T-helper 2 cell treated with Interferon-gamma antibody and Interleukin-4, amounts not matched to agents 5 μg/mL and 100 μg/mL, for 36 hours (primary cell): ENCODE measurements around the gene GSTM2.

ENCODE experiments used
- DNase-seq: peaks from one replicate; pipeline ENCODE4 v3.0.0; 2021; ENCODE audit warnings: low spot score
- H3K27ac Mint-ChIP-seq: one replicate; pipeline ENCODE4 v1.8.0; 2021; ENCODE audit warnings: mild to moderate bottlenecking, mixed read lengths
- H3K27me3 Mint-ChIP-seq: one replicate; pipeline ENCODE4 v1.8.0; 2021; ENCODE audit warnings: low read depth, mixed read lengths
- H3K36me3 Mint-ChIP-seq: one replicate; pipeline ENCODE4 v1.8.0; 2021; ENCODE audit warnings: low read depth, mixed read lengths
- H3K4me1 Mint-ChIP-seq: one replicate; pipeline ENCODE4 v1.8.0; 2021; ENCODE audit warnings: low read depth, mixed read lengths
- H3K4me3 Mint-ChIP-seq: one replicate; pipeline ENCODE4 v1.8.0; 2022; ENCODE audit warnings: mild to moderate bottlenecking, moderate library complexity, mixed read lengths
- H3K9me3 Mint-ChIP-seq: one replicate; pipeline ENCODE4 v1.8.0; 2021; ENCODE audit warnings: mixed read lengths

GSTM2 gene

DNA sequence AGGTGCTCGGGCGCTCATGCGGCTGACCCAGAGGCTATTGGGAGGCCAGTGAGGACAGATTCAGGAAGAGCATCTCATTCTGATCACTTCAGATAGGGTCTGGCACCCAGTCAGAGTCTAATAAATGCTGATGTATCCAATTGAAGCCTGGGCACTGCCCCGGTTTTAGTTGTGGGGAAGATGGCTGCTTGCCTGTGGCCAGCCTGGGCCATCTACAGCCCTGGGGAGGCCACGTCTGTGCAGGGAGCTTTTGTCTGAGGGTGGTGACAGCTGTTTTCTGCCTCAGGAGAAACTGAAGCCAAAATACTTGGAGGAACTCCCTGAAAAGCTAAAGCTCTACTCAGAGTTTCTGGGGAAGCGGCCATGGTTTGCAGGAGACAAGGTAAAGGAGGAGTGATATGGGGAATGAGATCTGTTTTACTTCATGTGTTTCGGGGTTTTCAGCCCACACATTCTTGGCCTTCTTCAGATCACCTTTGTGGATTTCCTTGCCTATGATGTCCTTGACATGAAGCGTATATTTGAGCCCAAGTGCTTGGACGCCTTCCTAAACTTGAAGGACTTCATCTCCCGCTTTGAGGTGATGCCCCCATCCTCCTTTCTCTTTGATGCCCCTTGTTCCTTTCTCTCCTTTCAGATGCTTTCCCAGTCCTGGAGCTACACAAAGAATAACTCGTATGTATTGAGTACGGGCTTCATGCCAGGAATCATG is 47.0 kb downstream of the GSTM2 start:
- H3K27ac Mint-ChIP-seq = no peak overlapping the region
- no peaks in the 10 kb centered on the region for H3K36me3 Mint-ChIP-seq
- no peaks in the 10 kb centered on the region for H3K4me1 Mint-ChIP-seq
- no peaks in the 10 kb centered on the region for H3K9me3 Mint-ChIP-seq
- H3K27me3 Mint-ChIP-seq = no peaks in the 10 kb centered on the region
- no peak overlapping the region for H3K4me3 Mint-ChIP-seq
- no peak for DNase-seq

DNA sequence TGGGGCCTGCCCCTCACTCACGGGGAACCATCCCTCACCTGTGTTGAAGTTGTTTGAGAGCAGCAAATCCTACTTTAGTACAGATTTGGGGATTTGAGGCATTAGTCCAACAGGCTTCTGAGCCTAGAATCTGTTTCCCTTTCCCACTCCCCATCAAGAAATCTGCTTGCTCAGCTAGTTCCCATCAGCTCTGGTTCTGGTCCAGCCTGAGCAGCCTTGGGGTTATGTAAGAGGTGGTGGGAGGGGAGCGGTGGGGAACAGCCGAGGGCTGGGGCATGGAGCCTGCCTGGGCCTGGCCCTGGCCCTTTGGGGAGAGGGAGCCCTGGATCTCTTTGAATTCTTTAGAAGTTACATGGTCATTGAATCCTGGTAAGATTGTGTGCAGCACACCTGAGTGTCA is 48.3 kb downstream of the GSTM2 start:
- Mint-ChIP-seq H3K36me3 (no peaks in the 10 kb centered on the region), H3K9me3 (no peaks in the 10 kb centered on the region), H3K27ac (no peak overlapping the region), H3K4me1 (no peaks in the 10 kb centered on the region), H3K4me3 (no peak overlapping the region), H3K27me3 (no peaks in the 10 kb centered on the region)
- DNase-seq = no peak

DNA sequence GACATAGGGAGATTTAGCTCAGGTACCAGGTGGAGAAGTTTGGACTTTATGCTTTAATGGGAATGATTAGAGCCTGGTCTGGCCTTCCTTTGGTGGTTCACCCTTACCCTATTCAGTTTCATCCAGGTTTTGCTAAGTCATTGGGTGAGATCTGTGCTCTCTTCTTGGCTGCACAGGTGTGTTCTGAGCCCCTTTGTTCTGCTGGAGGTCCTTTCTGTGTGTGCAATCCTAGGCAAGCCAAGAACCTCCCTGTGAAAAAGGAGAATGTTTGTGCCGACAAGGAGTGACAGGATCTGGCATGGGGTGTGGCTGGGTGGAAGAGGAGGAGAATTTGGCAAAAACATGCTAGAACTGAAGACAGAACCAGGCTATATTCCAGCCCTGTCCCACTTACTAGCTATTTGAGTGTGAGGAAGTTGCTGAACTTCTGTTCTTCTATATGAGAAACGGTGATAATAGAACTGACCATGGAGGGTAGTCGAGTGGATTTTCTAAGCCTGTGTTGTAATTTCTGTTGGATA is 48.8 kb downstream of the GSTM2 start:
- DNase-seq = no peak
- no peak overlapping the region for H3K4me3 Mint-ChIP-seq
- H3K27ac Mint-ChIP-seq = no peak overlapping the region
- H3K4me1 Mint-ChIP-seq = no peaks in the 10 kb centered on the region
- H3K27me3 Mint-ChIP-seq = no peaks in the 10 kb centered on the region
- H3K36me3 Mint-ChIP-seq = no peaks in the 10 kb centered on the region
- no peaks in the 10 kb centered on the region for H3K9me3 Mint-ChIP-seq

DNA sequence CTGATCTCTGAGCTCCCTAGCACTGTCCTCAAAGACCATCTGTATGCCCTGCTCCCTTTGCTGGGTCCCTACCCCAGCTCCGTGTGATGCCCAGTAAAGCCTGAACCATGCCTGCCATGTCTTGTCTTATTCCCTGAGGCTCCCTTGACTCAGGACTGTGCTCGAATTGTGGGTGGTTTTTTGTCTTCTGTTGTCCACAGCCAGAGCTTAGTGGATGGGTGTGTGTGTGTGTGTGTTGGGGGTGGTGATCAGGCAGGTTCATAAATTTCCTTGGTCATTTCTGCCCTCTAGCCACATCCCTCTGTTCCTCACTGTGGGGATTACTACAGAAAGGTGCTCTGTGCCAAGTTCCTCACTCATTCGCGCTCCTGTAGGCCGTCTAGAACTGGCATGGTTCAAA is 49.9 kb downstream of the GSTM2 start:
- no peak overlapping the region for H3K4me3 Mint-ChIP-seq
- H3K36me3 Mint-ChIP-seq = no peaks in the 10 kb centered on the region
- H3K4me1 Mint-ChIP-seq = no peaks in the 10 kb centered on the region
- DNase-seq = no peak
- H3K9me3 Mint-ChIP-seq = no peaks in the 10 kb centered on the region
- no peaks in the 10 kb centered on the region for H3K27me3 Mint-ChIP-seq
- H3K27ac Mint-ChIP-seq = no peak overlapping the region

DNA sequence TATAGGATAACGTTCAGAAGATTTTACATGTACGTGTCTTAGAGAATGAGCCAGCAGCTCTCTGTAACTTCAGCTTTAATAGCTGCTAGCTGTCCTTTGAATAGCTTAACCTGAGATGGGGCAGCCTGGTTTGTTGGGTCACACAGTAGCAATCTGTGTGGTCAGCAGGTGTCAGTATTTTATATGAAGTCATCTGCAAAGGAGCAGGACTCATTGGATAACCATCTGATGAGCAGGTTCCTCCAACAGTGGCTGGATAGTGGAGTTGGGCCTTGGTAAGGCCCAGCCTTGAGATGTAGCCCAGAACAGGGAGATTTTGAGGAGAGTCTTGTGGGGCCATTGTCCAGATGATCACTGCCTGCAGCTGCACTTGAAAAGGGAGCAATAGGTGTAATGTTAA is 50.6 kb downstream of the GSTM2 start:
- no peak for DNase-seq
- H3K27me3 Mint-ChIP-seq = no peaks in the 10 kb centered on the region
- H3K9me3 Mint-ChIP-seq = no peaks in the 10 kb centered on the region
- no peaks in the 10 kb centered on the region for H3K36me3 Mint-ChIP-seq
- no peaks in the 10 kb centered on the region for H3K4me1 Mint-ChIP-seq
- H3K4me3 Mint-ChIP-seq = no peak overlapping the region
- no peak overlapping the region for H3K27ac Mint-ChIP-seq

DNA sequence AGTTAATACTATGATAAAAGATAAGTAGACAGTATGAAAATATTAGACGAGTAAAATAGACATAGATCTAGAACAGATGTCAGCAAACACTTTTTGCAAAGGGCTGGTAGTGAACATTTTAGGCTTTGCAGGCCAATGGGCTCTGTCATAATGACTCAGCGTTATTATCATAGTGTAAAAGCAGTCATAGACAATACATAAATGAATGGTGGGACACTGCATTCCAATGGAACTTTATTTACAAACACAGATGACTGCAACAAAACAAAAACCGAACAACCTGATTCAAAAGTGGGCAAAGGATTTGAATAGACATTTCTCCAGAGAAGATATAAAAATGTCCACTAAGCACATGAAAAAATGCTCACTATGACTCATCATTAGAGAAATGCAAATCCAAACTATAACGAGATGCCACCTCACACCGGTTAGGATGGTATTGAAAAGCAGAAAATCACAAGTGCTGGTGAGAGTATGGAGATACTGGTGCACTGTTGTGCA is 51.5 kb downstream of the GSTM2 start:
- Mint-ChIP-seq H3K27ac (no peak overlapping the region), H3K36me3 (no peaks in the 10 kb centered on the region)

DNA sequence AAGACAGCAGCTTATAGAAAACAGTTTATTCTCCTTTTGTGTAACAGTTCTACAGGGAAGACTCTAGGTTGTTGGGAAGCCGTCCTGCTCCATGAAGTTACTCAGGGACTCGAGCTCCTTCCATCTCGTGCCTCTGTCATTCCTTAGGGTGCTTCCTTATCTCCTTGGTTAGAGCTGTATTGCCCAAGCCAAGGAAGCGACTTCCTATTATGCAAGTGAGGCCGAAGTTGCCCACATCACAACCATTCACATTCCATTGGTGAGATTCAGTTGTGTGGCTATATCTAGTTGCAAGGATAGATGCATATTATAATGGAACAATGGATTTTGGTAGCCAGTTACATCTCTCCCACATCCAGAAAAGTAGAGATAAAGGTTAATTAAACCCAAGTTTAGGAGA is 53.2 kb downstream of the GSTM2 start:
- Mint-ChIP-seq H3K36me3 (no peaks in the 10 kb centered on the region), H3K4me1 (no peaks in the 10 kb centered on the region), H3K27me3 (peaks cover 11% of the 10 kb centered on the region), H3K4me3 (no peak overlapping the region), H3K9me3 (no peaks in the 10 kb centered on the region), H3K27ac (no peak overlapping the region)
- no peak for DNase-seq

More for the DNA sequence above, 51.5 kb downstream of the GSTM2 start:
- Mint-ChIP-seq H3K4me1 (no peaks in the 10 kb centered on the region), H3K9me3 (no peaks in the 10 kb centered on the region), H3K4me3 (no peak overlapping the region), H3K27me3 (peaks cover 3% of the 10 kb centered on the region)
- no peak for DNase-seq

DNA sequence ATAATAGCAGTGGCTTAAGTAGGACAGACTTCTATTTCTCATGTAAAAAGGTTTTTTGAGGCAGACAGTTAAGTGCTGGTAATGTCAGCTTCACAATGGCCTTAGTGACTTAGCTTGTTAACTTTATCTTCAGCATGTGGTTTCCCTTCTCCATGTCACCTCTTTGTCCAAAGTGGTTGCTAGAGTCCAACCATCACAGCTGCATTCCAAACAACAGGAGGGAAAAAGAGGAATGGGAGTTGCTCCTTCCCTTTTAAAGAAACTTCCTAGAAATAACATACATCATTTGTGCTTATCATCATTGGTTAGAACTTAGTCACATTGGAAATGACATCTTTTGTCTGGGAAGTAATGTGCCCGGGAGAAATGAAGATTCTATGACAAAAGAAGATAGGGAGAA is 54.1 kb downstream of the GSTM2 start:
- Mint-ChIP-seq H3K27ac (no peak overlapping the region), H3K4me1 (no peaks in the 10 kb centered on the region), H3K9me3 (no peaks in the 10 kb centered on the region), H3K36me3 (no peaks in the 10 kb centered on the region), H3K4me3 (no peak overlapping the region), H3K27me3 (peaks cover 13% of the 10 kb centered on the region)
- DNase-seq = no peak

DNA sequence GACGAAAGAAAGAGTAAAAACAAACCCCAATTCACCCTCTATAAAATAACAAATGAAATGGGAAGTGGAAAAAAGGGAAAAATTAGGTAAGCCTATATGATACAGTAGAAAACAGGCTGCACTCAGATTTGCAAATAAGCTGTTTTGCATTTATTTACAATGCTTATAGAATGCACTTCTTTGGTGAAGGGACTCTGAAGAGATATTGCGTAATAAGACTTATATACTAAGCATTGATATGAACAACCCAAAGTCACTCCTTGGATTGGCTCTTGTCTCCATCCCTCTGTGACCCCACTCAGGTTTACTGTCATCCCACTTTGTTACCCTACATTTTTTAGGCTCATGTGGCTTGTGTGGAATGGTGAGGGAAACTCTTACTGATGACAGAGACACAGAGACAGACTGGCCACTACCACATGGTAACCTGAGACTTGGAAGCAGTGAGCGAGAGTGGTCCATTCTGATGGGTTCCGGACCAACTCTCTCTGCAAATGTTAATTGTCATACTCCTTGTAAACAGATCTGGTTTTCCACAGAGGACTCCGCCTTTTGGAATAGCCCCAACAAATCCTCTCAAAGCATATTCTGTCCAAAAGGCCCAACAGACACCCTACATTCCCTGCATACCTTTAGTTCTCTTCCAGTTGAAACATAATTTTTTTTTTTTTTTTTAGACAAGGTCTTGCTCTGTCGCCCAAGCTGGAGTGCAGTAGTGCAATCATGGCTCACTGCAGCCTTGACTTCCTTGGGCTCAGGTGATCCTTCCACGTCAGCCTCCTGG is 55.2 kb downstream of the GSTM2 start:
- Mint-ChIP-seq H3K9me3 (no peaks in the 10 kb centered on the region), H3K4me3 (no peak overlapping the region), H3K27me3 (peaks cover 16% of the 10 kb centered on the region), H3K27ac (no peak overlapping the region), H3K4me1 (no peaks in the 10 kb centered on the region), H3K36me3 (no peaks in the 10 kb centered on the region)
- no peak for DNase-seq
